ENCODE data around the gene UTF1. TPM values are rescaled to one million over a fixed set of nuclear protein-coding genes. Genes with fewer than 3 reads are reported as not detected.

UTF1 gene
- total RNA-seq, 2 donors from 2014 or later = not detected

GRCh38 chr10:133198206-133198605, 31.8 kb upstream of the UTF1 start:
- Histone ChIP-seq H3K36me3 (no peaks in the 10 kb centered on the region), H3K27me3 (no peaks in the 10 kb centered on the region), H3K4me1 (no peaks in the 10 kb centered on the region), H3K9me3 (peaks cover 0 to 8% of the 10 kb centered on the region in 2 donors), H3K27ac (no peak overlapping the region), H3K4me3 (no peak overlapping the region)
- DNase-seq (ENCODE audit: low spot score) = no peak
- no peak for TF ChIP-seq CTCF (IDR thresholded peaks at IDR 0.05)

DNA sequence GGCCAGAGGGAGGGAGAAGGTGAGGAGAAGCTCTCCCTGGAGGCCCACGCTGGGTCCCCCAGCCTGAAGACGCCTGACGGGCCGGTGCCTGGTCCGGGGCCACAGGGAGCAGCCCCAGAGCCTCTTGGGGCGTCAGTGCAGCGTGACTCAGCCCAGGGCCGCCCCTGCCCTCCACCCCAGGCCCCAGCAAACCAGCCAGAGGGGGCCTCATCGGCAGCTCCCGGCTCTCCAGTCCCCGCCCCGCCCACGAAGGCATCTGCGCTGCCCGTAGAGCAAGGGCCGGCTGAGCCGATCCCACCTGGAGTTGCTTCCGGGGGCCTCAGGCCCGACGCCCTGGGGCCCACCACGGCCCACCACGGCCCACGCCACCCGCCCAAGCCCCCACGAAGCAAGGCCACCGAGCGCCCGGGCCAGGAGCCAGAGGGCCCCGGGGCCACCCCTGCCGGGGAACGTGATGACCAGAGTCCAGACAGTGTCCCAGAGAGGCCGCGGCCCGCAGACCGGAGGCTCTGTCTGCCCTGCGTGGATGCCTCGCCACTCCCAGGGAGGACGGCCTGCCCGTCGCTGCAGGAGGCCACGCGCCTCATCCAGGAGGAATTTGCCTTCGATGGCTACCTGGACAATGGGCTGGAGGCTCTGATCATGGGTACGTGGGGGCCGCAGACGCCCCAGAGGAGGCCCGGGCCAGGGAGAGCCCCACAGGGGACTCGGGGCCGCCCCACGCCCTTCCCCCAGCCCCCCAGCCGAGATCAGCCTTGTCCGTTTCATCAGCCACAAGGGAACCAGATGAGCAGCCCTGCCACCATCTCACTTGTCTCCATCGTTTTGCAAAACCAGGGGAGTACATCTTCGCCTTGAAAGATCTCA, 31.2 kb upstream of the UTF1 start:
- Histone ChIP-seq H3K4me3 (no peak overlapping the region), H3K27ac (no peak overlapping the region), H3K9me3 (peaks cover 0 to 7% of the 10 kb centered on the region in 2 donors), H3K36me3 (no peaks in the 10 kb centered on the region), H3K4me1 (no peaks in the 10 kb centered on the region), H3K27me3 (no peaks in the 10 kb centered on the region)
- no peak for DNase-seq (ENCODE audit: low spot score)
- no peak for TF ChIP-seq CTCF (IDR thresholded peaks at IDR 0.05)

- no peak for TF ChIP-seq CTCF (IDR thresholded peaks at IDR 0.05)
- no peaks in the 10 kb centered on the region for H3K4me1 ChIP-seq
- no peaks in the 10 kb centered on the region for H3K27me3 ChIP-seq
- peaks cover 0 to under 1% of the 10 kb centered on the region in 2 donors for H3K9me3 ChIP-seq
- H3K27ac ChIP-seq = no peak overlapping the region
- no peak for DNase-seq (ENCODE audit: low spot score)
- H3K4me3 ChIP-seq = no peak overlapping the region
- H3K36me3 ChIP-seq = no peaks in the 10 kb centered on the region
Observed at GRCh38 chr10:133199488-133199885, 30.5 kb upstream of the UTF1 start.

DNA sequence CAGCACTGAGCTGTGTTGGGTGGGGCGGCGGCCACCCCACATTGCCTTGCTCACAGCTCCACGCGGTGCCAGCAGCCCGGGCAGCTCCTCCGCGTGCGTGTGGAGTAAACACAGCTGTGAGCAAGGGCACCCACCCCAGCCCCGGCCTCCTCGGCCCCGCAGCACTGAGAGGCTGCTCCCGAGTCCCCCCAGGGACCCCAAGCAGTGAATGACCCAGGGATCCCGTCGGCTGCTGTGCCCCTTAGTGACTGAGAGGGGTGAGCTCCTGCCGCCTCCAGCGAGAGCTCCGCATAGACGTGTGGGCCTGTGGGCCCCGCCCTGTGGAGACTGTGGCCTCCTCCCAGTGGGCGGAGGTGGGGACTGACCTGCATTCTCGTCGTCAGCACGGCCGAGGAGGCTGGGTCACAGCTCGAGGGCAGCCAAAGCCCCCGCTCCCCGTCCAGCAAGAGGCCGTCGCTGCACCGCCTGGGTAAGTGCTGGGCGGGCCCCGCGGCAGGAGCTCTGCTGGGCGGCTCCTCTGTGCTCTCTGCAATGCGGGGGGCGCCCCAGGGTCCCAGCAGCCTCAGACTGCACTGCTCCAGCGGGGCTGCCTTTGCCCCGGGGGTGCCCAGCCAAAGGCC, 29.9 kb upstream of the UTF1 start:
- no peak for TF ChIP-seq CTCF (IDR thresholded peaks at IDR 0.05)
- Histone ChIP-seq H3K27ac (no peak overlapping the region), H3K9me3 (no peaks in the 10 kb centered on the region), H3K27me3 (no peaks in the 10 kb centered on the region), H3K4me3 (no peak overlapping the region), H3K4me1 (no peaks in the 10 kb centered on the region), H3K36me3 (no peaks in the 10 kb centered on the region)
- DNase-seq (ENCODE audit: low spot score) = no peak

DNA sequence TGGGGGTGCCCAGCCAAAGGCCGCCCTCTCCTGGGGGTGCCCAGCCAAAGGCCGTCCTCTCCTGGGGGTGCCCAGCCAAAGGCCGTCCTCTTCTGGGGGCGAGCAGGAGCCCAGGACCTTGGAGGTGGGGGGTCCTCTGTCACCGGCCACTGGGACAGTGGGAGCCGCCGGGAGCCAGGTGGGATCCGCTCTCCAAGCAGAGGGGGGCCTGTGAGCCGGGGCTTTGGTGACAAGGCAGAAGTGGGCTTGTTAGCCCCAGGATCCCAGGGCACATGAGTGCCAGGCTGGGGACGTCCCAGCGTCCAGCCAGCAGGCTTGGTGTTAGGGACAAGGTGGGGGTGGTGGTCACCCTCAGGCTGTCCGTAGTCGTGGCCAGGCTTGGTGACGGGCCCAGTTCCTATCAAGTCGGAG, 29.4 kb upstream of the UTF1 start:
- Histone ChIP-seq H3K9me3 (no peaks in the 10 kb centered on the region), H3K4me1 (no peaks in the 10 kb centered on the region), H3K27me3 (no peaks in the 10 kb centered on the region), H3K36me3 (no peaks in the 10 kb centered on the region), H3K27ac (no peak overlapping the region), H3K4me3 (no peak overlapping the region)
- DNase-seq (ENCODE audit: low spot score) = no peak
- no peak for TF ChIP-seq CTCF (IDR thresholded peaks at IDR 0.05)
